Measurements from ENCODE around the gene CDH4.

DNA sequence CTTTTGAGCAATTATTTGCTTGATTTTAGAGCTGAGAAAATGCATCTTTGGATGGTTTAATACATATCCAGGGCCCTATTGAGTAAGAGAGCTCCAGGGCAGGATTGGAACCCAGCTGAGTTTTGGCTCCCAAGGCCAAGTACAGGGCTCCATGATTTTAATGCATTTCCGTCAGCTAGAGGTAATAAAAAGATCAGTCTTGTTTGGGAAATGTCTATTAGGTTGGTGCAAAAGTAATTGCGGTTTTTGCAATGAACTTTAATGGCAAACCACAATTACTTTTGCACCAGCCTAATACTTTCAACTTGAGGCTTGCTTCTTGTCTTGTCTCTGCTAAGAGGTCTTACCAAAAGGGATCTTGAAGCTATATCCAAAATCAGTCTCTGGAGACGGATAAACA is 29.4 kb upstream of the CDH4 start:
- TF ChIP-seq, protein P1, sequence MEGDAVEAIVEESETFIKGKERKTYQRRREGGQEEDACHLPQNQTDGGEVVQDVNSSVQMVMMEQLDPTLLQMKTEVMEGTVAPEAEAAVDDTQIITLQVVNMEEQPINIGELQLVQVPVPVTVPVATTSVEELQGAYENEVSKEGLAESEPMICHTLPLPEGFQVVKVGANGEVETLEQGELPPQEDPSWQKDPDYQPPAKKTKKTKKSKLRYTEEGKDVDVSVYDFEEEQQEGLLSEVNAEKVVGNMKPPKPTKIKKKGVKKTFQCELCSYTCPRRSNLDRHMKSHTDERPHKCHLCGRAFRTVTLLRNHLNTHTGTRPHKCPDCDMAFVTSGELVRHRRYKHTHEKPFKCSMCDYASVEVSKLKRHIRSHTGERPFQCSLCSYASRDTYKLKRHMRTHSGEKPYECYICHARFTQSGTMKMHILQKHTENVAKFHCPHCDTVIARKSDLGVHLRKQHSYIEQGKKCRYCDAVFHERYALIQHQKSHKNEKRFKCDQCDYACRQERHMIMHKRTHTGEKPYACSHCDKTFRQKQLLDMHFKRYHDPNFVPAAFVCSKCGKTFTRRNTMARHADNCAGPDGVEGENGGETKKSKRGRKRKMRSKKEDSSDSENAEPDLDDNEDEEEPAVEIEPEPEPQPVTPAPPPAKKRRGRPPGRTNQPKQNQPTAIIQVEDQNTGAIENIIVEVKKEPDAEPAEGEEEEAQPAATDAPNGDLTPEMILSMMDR (conservative IDR thresholded peaks at IDR 0.05; ENCODE audit: low read length), result no peak
- TF ChIP-seq EZH2phosphoT487 (IDR thresholded peaks at IDR 0.05; ENCODE audit: borderline replicate concordance, low read depth, low read length), result no peak

All from OCI-LY7 (cell line).